GM23338 (cell line): Measurements from ENCODE around the gene APBB1IP. TPM values are rescaled to one million over a fixed set of nuclear protein-coding genes. Genes with fewer than 3 reads are reported as not detected.

Experiments
- ATAC-seq: fragments of 200-7000 bp; cut with Tn5 transposase; 3 replicates; pipeline ENCODE4 v1.9.1; 2020
- DNase-seq: peaks from one replicate; pipeline ENCODE4 v3.0.0-alpha.2; 2015; ENCODE audit warnings: low spot score
- H2AFZ ChIP-seq: fragments of 200-600 bp; sonication (generic); 2 replicates; pipeline ENCODE4 v1.8.0; 2016; ENCODE audit warnings: antibody characterized with exemption, mild to moderate bottlenecking, moderate library complexity
- H3F3A ChIP-seq: fragments of 200-600 bp; sonication (generic); replicated peaks from 2 replicates; pipeline ENCODE4 v1.8.0; 2017; ENCODE audit warnings: antibody characterized with exemption, mixed run types, low read depth
- H3K27ac ChIP-seq: fragments of 200-600 bp; sonication (generic); 2 replicates; pipeline ENCODE4 v1.6.1; 2016; ENCODE audit warnings: low read depth
- H3K27me3 ChIP-seq: fragments of 200-600 bp; sonication (generic); 2 replicates; pipeline ENCODE4 v1.8.0; 2016; ENCODE audit warnings: mild to moderate bottlenecking, mixed run types, moderate library complexity; ENCODE audit not compliant: insufficient read depth
- H3K36me3 ChIP-seq: fragments of 200-600 bp; sonication (generic); 2 replicates; pipeline ENCODE4 v1.8.0; 2016; ENCODE audit warnings: mild to moderate bottlenecking; ENCODE audit not compliant: insufficient read depth
- H3K4me1 ChIP-seq: fragments of 200-600 bp; sonication (generic); 2 replicates; pipeline ENCODE4 v1.8.0; 2016; ENCODE audit warnings: mild to moderate bottlenecking, moderate library complexity; ENCODE audit not compliant: insufficient read depth
- H3K4me2 ChIP-seq: fragments of 200-600 bp; sonication (generic); 2 replicates; pipeline ENCODE4 v1.7.1; 2017; ENCODE audit warnings: mixed run types
- H3K4me3 ChIP-seq: fragments of 200-600 bp; sonication (generic); 2 replicates; pipeline ENCODE4 v1.6.1; 2016; ENCODE audit warnings: mixed run types
- H3K79me2 ChIP-seq: fragments of 200-600 bp; sonication (generic); replicated peaks from 2 replicates; pipeline ENCODE4 v1.8.0; 2017; ENCODE audit warnings: mild to moderate bottlenecking; ENCODE audit not compliant: insufficient read depth
- H3K9me2 ChIP-seq: fragments of 200-600 bp; sonication (generic); 2 replicates; pipeline ENCODE4 v1.8.0; 2017; ENCODE audit not compliant: insufficient read depth
- H4K20me1 ChIP-seq: fragments of 200-600 bp; sonication (generic); replicated peaks from 2 replicates; pipeline ENCODE4 v1.8.0; 2017; ENCODE audit warnings: mild to moderate bottlenecking; ENCODE audit not compliant: insufficient read depth
- H3K27ac Mint-ChIP-seq: 2 replicates; pipeline ENCODE4 v1.8.0; 2020; ENCODE audit warnings: inconsistent platforms, mild to moderate bottlenecking, moderate library complexity, mixed read lengths
- H3K27me3 Mint-ChIP-seq: 3 replicates; pipeline ENCODE4 v1.8.0; 2022; ENCODE audit warnings: low read depth, mild to moderate bottlenecking, moderate library complexity, mixed read lengths, inconsistent platforms; ENCODE audit not compliant: insufficient read depth, poor library complexity
- H3K36me3 Mint-ChIP-seq: 3 replicates; pipeline ENCODE4 v1.8.0; 2021; ENCODE audit warnings: low read depth, mild to moderate bottlenecking, inconsistent platforms, moderate library complexity, mixed read lengths
- H3K4me1 Mint-ChIP-seq: 3 replicates; pipeline ENCODE4 v1.8.0; 2020; ENCODE audit warnings: mild to moderate bottlenecking, inconsistent platforms, mixed read lengths
- H3K4me3 Mint-ChIP-seq: 3 replicates; pipeline ENCODE4 v1.8.0; 2021; ENCODE audit warnings: moderate library complexity, mild to moderate bottlenecking, inconsistent platforms, mixed read lengths
- H3K9me3 Mint-ChIP-seq: 3 replicates; pipeline ENCODE4 v1.8.0; 2020; ENCODE audit warnings: moderate library complexity, mild to moderate bottlenecking, inconsistent platforms, mixed read lengths
- CREB1 ChIP-seq: fragments of 250-450 bp; sonication (Bioruptor Pico); IDR thresholded peaks from 2 replicates; pipeline ENCODE4 v1.5.0; 2020; ENCODE audit warnings: low read depth, mild to moderate bottlenecking, moderate library complexity
- CTCF ChIP-seq, 2 experiments: fragments of 200-600 bp in 1 of 2; sonication (generic) in 1 of 2; conservative IDR thresholded peaks; 2 replicates each; pipeline versions ENCODE4 v1.5.1 to v1.6.1; 2016 to 2017; ENCODE audit warnings: antibody characterized with exemption in 2 of 2, low read depth in 2 of 2, mild to moderate bottlenecking in 2 of 2, moderate library complexity in 1 of 2
- EZH2 ChIP-seq: fragments of 200-600 bp; sonication (generic); IDR thresholded peaks from one replicate; pipeline ENCODE4 v1.8.0; 2017; ENCODE audit warnings: antibody characterized with exemption, mild to moderate bottlenecking, low read depth; ENCODE audit not compliant: unreplicated experiment
- EZH2phosphoT487 ChIP-seq: fragments of 200-600 bp; sonication (generic); IDR thresholded peaks from one replicate; pipeline ENCODE4 v1.8.1; 2018; ENCODE audit warnings: antibody characterized with exemption; ENCODE audit not compliant: unreplicated experiment
- POLR2AphosphoS5 ChIP-seq: IDR thresholded peaks from 2 replicates; pipeline ENCODE4 v1.6.1; 2016; ENCODE audit warnings: antibody characterized with exemption, low read depth
- STAT1 ChIP-seq: IDR thresholded peaks from one replicate; pipeline ENCODE4 v1.6.1; 2016; ENCODE audit warnings: antibody characterized with exemption; ENCODE audit not compliant: unreplicated experiment
- ZNF114 ChIP-seq: fragments of 250-450 bp; sonication (Bioruptor Pico); IDR thresholded peaks from 2 replicates; pipeline ENCODE4 v1.5.0; 2020; ENCODE audit warnings: mild to moderate bottlenecking, moderate library complexity
- ZNF331 ChIP-seq: fragments of 250-450 bp; sonication (Bioruptor Pico); IDR thresholded peaks from 2 replicates; pipeline ENCODE4 v1.5.0; 2020; ENCODE audit warnings: low read depth, mild to moderate bottlenecking, moderate library complexity
- ZNF462 ChIP-seq: fragments of 250-450 bp; sonication (Bioruptor Pico); IDR thresholded peaks from 2 replicates; pipeline ENCODE4 v1.5.0; 2020; ENCODE audit warnings: mild to moderate bottlenecking, moderate library complexity
- polyA plus RNA-seq: library from polyadenylated mRNA; unstranded; fragments of >200 nt; fragmentation: Nextera tagmentation; extraction: Ambion mirVana; gene quantifications from 2 replicates; pipeline ENCODE4 v1.2.1, GENCODE V29; 2016
- total RNA-seq: library from RNA; depleted of rRNA; stranded (reverse); fragments of >200 nt; shearing (Covaris generic); gene quantifications from 2 replicates; pipeline ENCODE4 v1.2.3, GENCODE V29; 2014
- TF ChIP-seq, protein P1 (sequence below): IDR thresholded peaks from 2 replicates; pipeline ENCODE4 v1.6.1; 2016; ENCODE audit warnings: antibody characterized with exemption

Gene APBB1IP
- total and polyA plus RNA-seq, 2 experiments from 2014 or later, result 0.14 to 0.16 TPM

- no peak for ATAC-seq
- no peak overlapping the region for H2AFZ ChIP-seq
Observed at GRCh38 chr10:26502986-26503385, 64.8 kb downstream of the APBB1IP start.

More at GRCh38 chr10:26502986-26503385, 64.8 kb downstream of the APBB1IP start:
- Histone ChIP-seq H3K4me2 (no peak overlapping the region), H3K36me3 (no peaks in the 10 kb centered on the region), H3K27me3 (no peaks in the 10 kb centered on the region), H3K4me1 (no peaks in the 10 kb centered on the region), H3K27ac (no peak overlapping the region), H4K20me1 (no peaks in the 10 kb centered on the region), H3F3A (no peaks in the 10 kb centered on the region), H3K9me2 (no peaks in the 10 kb centered on the region), H3K4me3 (no peak overlapping the region), H3K79me2 (no peaks in the 10 kb centered on the region)
- Mint-ChIP-seq H3K9me3 (no peaks in the 10 kb centered on the region), H3K4me1 (no peaks in the 10 kb centered on the region), H3K27me3 (no peaks in the 10 kb centered on the region), H3K27ac (no peak overlapping the region), H3K4me3 (no peak overlapping the region), H3K36me3 (no peaks in the 10 kb centered on the region)
- TF ChIP-seq CTCF (conservative IDR thresholded peaks at IDR 0.05; ENCODE audit: low read depth in 2 of 2), result no peak
- no peak for TF ChIP-seq ZNF331 (CRISPR knock-in tag)
- no peak for TF ChIP-seq EZH2
- no peak for TF ChIP-seq ZNF114 (CRISPR knock-in tag)
- TF ChIP-seq, protein P1, sequence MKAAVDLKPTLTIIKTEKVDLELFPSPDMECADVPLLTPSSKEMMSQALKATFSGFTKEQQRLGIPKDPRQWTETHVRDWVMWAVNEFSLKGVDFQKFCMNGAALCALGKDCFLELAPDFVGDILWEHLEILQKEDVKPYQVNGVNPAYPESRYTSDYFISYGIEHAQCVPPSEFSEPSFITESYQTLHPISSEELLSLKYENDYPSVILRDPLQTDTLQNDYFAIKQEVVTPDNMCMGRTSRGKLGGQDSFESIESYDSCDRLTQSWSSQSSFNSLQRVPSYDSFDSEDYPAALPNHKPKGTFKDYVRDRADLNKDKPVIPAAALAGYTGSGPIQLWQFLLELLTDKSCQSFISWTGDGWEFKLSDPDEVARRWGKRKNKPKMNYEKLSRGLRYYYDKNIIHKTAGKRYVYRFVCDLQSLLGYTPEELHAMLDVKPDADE, result no peak
- TF ChIP-seq CREB1 (CRISPR knock-in tag), result no peak
- no peak for TF ChIP-seq EZH2phosphoT487
- no peak for TF ChIP-seq STAT1
- no peak for TF ChIP-seq POLR2AphosphoS5
- TF ChIP-seq ZNF462 (CRISPR knock-in tag), result no peak
- DNase-seq, result no peak
